Measurements from ENCODE around the gene AGPS. TPM values are rescaled to one million over a fixed set of nuclear protein-coding genes. Genes with fewer than 3 reads are reported as not detected.

The AGPS gene
- total RNA-seq, 1 experiment from 2014 or later: 107 TPM

DNA sequence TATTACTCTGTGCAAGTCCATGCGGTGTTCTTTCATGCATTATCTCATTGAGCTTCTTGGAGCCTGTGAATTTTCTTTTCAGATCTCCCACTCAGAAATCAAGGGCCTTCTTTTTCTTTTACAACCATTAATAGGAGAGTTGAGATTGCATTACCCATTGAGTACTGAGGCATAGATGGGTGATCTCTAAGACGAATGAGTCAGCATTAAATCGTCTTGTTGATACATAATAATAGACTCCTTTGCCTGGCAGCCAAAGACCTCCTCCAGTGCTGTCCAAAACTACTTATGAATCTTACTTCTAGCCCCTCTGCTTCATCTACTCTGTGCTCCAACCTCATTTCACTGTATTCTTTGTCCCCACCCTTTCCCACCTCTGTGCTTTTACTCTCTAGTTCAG lies 180.5 kb downstream of the AGPS start:
- H2AFZ ChIP-seq: no peak overlapping the region
- H3K4me2 ChIP-seq: no peak overlapping the region
- H3K9me2 ChIP-seq (ENCODE audit: insufficient read depth): no peaks in the 10 kb centered on the region
- intact Hi-C loops (cut with micrococcal nuclease; ENCODE audit: unreplicated experiment): no loop called here
- H3K36me3 ChIP-seq (ENCODE audit: low read depth): no peaks in the 10 kb centered on the region
- no peaks in the 10 kb centered on the region for H3K4me1 ChIP-seq (replicated peaks; ENCODE audit: insufficient read depth)
- H3F3A ChIP-seq (ENCODE audit: insufficient read depth, low read depth): no peaks in the 10 kb centered on the region
- no peaks in the 10 kb centered on the region for H3K79me2 ChIP-seq (ENCODE audit: low read depth)
- no peaks in the 10 kb centered on the region for H4K20me1 ChIP-seq (ENCODE audit: insufficient read depth)
- no peak for DNase-seq
- BruUV-seq (replicated peaks): no TSS peak
- H3K4me3 ChIP-seq: no peak overlapping the region
- TF ChIP-seq EZH2 (IDR thresholded peaks at IDR 0.05; ENCODE audit: low read depth): no peak
- no peaks in the 10 kb centered on the region for H3K9me3 ChIP-seq (ENCODE audit: insufficient read depth, low read depth)
- CTCF ChIA-PET: no interaction called here
- 0 out of 2 replicates have a peak, but pooled peaks cover 10% of the 10 kb centered on the region for H3K27me3 ChIP-seq (ENCODE audit: insufficient read depth, low read depth)
- H3K27ac ChIP-seq: no peak overlapping the region
- POLR2A ChIA-PET (ENCODE audit: unreplicated experiment): no interaction called here

DNA sequence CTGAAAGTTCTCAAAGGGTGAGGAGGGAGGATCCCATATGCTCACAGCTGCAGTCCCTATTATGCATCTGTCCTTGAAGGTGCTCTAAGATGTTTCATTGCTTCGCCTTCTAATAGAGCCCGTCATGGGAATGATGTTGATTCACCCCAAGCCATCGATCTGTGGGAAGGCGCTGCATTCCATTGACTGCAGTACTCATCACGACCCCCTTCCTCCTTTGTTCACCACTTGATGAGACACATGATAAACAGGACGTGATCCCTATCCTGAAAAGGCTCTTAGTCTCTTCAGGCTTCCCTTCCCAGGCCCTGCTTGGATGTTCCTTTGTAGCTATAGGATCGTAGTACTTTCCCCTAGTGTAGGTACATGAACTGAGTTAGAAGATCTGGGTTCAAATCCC lies 181.8 kb downstream of the AGPS start:
- intact Hi-C loops (cut with micrococcal nuclease; ENCODE audit: unreplicated experiment): no loop called here
- Histone ChIP-seq H3K36me3 (ENCODE audit: low read depth) (no peaks in the 10 kb centered on the region), H3K9me2 (ENCODE audit: insufficient read depth) (no peaks in the 10 kb centered on the region), H3K9me3 (ENCODE audit: insufficient read depth, low read depth) (no peaks in the 10 kb centered on the region), H3F3A (ENCODE audit: insufficient read depth, low read depth) (no peaks in the 10 kb centered on the region), H3K27ac (no peak overlapping the region), H3K4me2 (no peak overlapping the region), H4K20me1 (ENCODE audit: insufficient read depth) (no peaks in the 10 kb centered on the region), H3K4me3 (no peak overlapping the region), H3K4me1 (replicated peaks; ENCODE audit: insufficient read depth) (no peaks in the 10 kb centered on the region), H3K27me3 (ENCODE audit: insufficient read depth, low read depth) (0 out of 2 replicates have a peak, but pooled peaks cover 10% of the 10 kb centered on the region), H2AFZ (no peak overlapping the region), H3K79me2 (ENCODE audit: low read depth) (no peaks in the 10 kb centered on the region)
- CTCF ChIA-PET: no interaction called here
- DNase-seq: no peak
- POLR2A ChIA-PET (ENCODE audit: unreplicated experiment): no interaction called here
- TF ChIP-seq, protein P1, sequence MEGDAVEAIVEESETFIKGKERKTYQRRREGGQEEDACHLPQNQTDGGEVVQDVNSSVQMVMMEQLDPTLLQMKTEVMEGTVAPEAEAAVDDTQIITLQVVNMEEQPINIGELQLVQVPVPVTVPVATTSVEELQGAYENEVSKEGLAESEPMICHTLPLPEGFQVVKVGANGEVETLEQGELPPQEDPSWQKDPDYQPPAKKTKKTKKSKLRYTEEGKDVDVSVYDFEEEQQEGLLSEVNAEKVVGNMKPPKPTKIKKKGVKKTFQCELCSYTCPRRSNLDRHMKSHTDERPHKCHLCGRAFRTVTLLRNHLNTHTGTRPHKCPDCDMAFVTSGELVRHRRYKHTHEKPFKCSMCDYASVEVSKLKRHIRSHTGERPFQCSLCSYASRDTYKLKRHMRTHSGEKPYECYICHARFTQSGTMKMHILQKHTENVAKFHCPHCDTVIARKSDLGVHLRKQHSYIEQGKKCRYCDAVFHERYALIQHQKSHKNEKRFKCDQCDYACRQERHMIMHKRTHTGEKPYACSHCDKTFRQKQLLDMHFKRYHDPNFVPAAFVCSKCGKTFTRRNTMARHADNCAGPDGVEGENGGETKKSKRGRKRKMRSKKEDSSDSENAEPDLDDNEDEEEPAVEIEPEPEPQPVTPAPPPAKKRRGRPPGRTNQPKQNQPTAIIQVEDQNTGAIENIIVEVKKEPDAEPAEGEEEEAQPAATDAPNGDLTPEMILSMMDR (conservative IDR thresholded peaks at IDR 0.05): no peak
- no peak for TF ChIP-seq EZH2 (IDR thresholded peaks at IDR 0.05; ENCODE audit: low read depth)
- no TSS peak for BruUV-seq (replicated peaks)

DNA sequence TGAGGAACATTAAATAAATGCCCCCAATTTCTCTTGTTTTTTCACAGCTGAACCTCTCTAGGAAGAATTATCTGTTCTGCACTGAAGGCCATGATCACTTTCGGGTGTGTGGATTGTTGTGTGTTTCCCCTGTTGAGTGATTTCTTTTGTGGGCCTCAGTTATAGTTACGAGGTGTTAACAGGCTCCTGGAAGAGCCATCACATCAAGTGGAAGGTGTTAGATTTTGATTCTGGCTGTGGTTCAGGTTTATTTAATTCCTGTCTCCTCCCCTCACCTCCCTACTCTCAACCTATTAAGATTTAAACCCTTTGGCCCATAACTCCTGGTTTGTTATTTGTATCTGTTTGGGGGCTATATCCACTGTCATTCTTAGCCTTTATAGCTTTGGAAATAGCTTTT lies 182.8 kb downstream of the AGPS start:
- H4K20me1 ChIP-seq (ENCODE audit: insufficient read depth): no peaks in the 10 kb centered on the region
- 0 out of 2 replicates have a peak, but pooled peaks cover under 1% of the 10 kb centered on the region for H3K27me3 ChIP-seq (ENCODE audit: insufficient read depth, low read depth)
- intact Hi-C loops (cut with micrococcal nuclease; ENCODE audit: unreplicated experiment): no loop called here
- H3K4me3 ChIP-seq: no peak overlapping the region
- H3K4me1 ChIP-seq (replicated peaks; ENCODE audit: insufficient read depth): no peaks in the 10 kb centered on the region
- H3K9me3 ChIP-seq (ENCODE audit: insufficient read depth, low read depth): no peaks in the 10 kb centered on the region
- no peaks in the 10 kb centered on the region for H3K79me2 ChIP-seq (ENCODE audit: low read depth)
- H2AFZ ChIP-seq: no peak overlapping the region
- ChIA-PET CTCF (no interaction called here), POLR2A (ENCODE audit: unreplicated experiment) (no interaction called here)
- no peak overlapping the region for H3K4me2 ChIP-seq
- no peak overlapping the region for H3K27ac ChIP-seq
- BruUV-seq (replicated peaks): no TSS peak
- TF ChIP-seq, protein P1 (conservative IDR thresholded peaks at IDR 0.05): no peak
- no peak for TF ChIP-seq EZH2 (IDR thresholded peaks at IDR 0.05; ENCODE audit: low read depth)
- no peak for DNase-seq
- H3K9me2 ChIP-seq (ENCODE audit: insufficient read depth): no peaks in the 10 kb centered on the region
- H3K36me3 ChIP-seq (ENCODE audit: low read depth): no peaks in the 10 kb centered on the region
- H3F3A ChIP-seq (ENCODE audit: insufficient read depth, low read depth): no peaks in the 10 kb centered on the region

DNA sequence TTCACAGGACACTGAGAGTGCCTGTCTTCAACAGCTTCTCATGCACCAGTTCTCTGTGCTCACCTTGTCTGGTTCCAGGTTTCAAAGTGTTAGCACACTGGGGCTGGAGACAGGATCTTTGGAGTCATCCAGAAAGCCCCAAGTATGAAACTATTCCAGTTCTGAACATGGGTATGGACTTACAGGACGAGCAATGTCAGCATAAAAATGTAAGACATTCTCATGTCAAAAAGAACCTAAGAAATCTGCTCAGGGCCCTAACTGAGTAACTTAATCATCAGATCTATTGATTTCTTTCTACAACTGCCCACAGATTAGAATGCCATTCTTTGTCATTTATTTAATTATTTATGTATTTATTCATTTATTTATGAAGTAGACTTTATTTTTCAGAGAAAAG lies 184.5 kb downstream of the AGPS start:
- H3K4me2 ChIP-seq: no peak overlapping the region
- H3K36me3 ChIP-seq (ENCODE audit: low read depth): no peaks in the 10 kb centered on the region
- no peaks in the 10 kb centered on the region for H3F3A ChIP-seq (ENCODE audit: insufficient read depth, low read depth)
- H2AFZ ChIP-seq: no peak overlapping the region
- no peaks in the 10 kb centered on the region for H3K27me3 ChIP-seq (ENCODE audit: insufficient read depth, low read depth)
- intact Hi-C loops (cut with micrococcal nuclease; ENCODE audit: unreplicated experiment): no loop called here
- no peak overlapping the region for H3K4me3 ChIP-seq
- TF ChIP-seq, protein P1 (conservative IDR thresholded peaks at IDR 0.05): no peak
- no peak for TF ChIP-seq EZH2 (IDR thresholded peaks at IDR 0.05; ENCODE audit: low read depth)
- H3K9me2 ChIP-seq (ENCODE audit: insufficient read depth): no peaks in the 10 kb centered on the region
- no peak for DNase-seq
- no TSS peak for BruUV-seq (replicated peaks)
- no peaks in the 10 kb centered on the region for H3K79me2 ChIP-seq (ENCODE audit: low read depth)
- H3K4me1 ChIP-seq (replicated peaks; ENCODE audit: insufficient read depth): no peaks in the 10 kb centered on the region
- H3K27ac ChIP-seq: no peak overlapping the region
- POLR2A ChIA-PET (ENCODE audit: unreplicated experiment): no interaction called here
- CTCF ChIA-PET: no interaction called here
- H4K20me1 ChIP-seq (ENCODE audit: insufficient read depth): no peaks in the 10 kb centered on the region
- no peaks in the 10 kb centered on the region for H3K9me3 ChIP-seq (ENCODE audit: insufficient read depth, low read depth)

Measured in PC-9 (cell line).